HEK293 (cell line): ENCODE data around the gene IL17B.

Experiments used
- CTCF ChIA-PET: fragments of 350-600 bp; formaldehyde crosslinking; extraction: SDS; loops from one replicate; lab custom pipeline; 2021; ENCODE audit warnings: antibody characterized with exemption; lab: Yijun Ruan, JAX
- POLR2A ChIA-PET: fragments of 300-600 bp; formaldehyde crosslinking; extraction: SDS; loops from one replicate; lab custom pipeline; 2020; ENCODE audit warnings: antibody characterized with exemption, inconsistent platforms; lab: Yijun Ruan, JAX
- H3K27ac ChIP-seq: fragments of 200-500 bp; sonication (Bioruptor generic); 2 replicates; pipeline ENCODE4 v1.5.1; 2014; ENCODE audit warnings: low read depth, low read length, control low read depth, inconsistent platforms; ENCODE audit errors: extremely low read depth
- H3K36me3 ChIP-seq, 2 experiments: fragments of 200-500 bp in 1 of 2; sonication (Bioruptor generic) in 1 of 2; 1 replicate in 1 of 2; 2 replicates in 1 of 2; pipeline ENCODE4 v1.5.1; 2014 to 2017; ENCODE audit warnings: inconsistent platforms in 2 of 2, low read length in 2 of 2; ENCODE audit not compliant: control insufficient read depth in 2 of 2, insufficient read depth in 1 of 2
- H3K4me1 ChIP-seq: fragments of 200-500 bp; sonication (Bioruptor generic); 2 replicates; pipeline ENCODE4 v1.5.1; 2014; ENCODE audit warnings: mild to moderate bottlenecking, low read length, inconsistent platforms; ENCODE audit not compliant: control insufficient read depth, insufficient read depth
- H3K4me3 ChIP-seq: 2 replicates; pipeline ENCODE4 v1.5.1; 2011; ENCODE audit warnings: low read depth, mild to moderate bottlenecking, control low read depth, low read length, moderate library complexity
- H3K9me3 ChIP-seq: fragments of 200-500 bp; sonication (Bioruptor generic); 2 replicates; pipeline ENCODE4 v1.5.1; 2014; ENCODE audit warnings: low read depth, low read length, inconsistent platforms; ENCODE audit not compliant: control insufficient read depth, insufficient read depth
- BCL11B ChIP-seq: fragments of 450-650 bp; formaldehyde crosslinking; IDR thresholded peaks from 2 replicates; pipeline ENCODE4 v1.5.1; 2016; ENCODE audit warnings: low read depth, missing biosample characterization, missing genetic modification characterization
- SP7 ChIP-seq: fragments of 450-650 bp; formaldehyde crosslinking; IDR thresholded peaks from 2 replicates; pipeline ENCODE4 v1.5.1; 2016; ENCODE audit warnings: missing biosample characterization, missing genetic modification characterization
- TSHZ1 ChIP-seq: fragments of 450-650 bp; formaldehyde crosslinking; IDR thresholded peaks from 2 replicates; pipeline ENCODE4 v1.5.1; 2016; ENCODE audit warnings: missing biosample characterization, missing genetic modification characterization, borderline replicate concordance
- YY2 ChIP-seq: fragments of 450-650 bp; formaldehyde crosslinking; IDR thresholded peaks from 2 replicates; pipeline ENCODE4 v1.5.1; 2016; ENCODE audit warnings: missing biosample characterization, missing genetic modification characterization
- ZBTB49 ChIP-seq: fragments of 450-650 bp; formaldehyde crosslinking; IDR thresholded peaks from 2 replicates; pipeline ENCODE4 v1.5.1; 2016; ENCODE audit warnings: missing biosample characterization, missing genetic modification characterization, low read depth
- ZBTB7A ChIP-seq: fragments of 450-650 bp; formaldehyde crosslinking; IDR thresholded peaks from 2 replicates; pipeline ENCODE4 v1.5.1; 2016; ENCODE audit warnings: low read depth, missing biosample characterization, missing genetic modification characterization
- ZFP69B ChIP-seq: fragments of 450-650 bp; formaldehyde crosslinking; IDR thresholded peaks from 2 replicates; pipeline ENCODE4 v1.5.1; 2016; ENCODE audit warnings: missing biosample characterization, missing genetic modification characterization
- ZNF157 ChIP-seq: fragments of 450-650 bp; formaldehyde crosslinking; IDR thresholded peaks from 2 replicates; pipeline ENCODE4 v1.5.1; 2016; ENCODE audit warnings: missing biosample characterization, missing genetic modification characterization
- ZNF174 ChIP-seq: fragments of 450-650 bp; formaldehyde crosslinking; IDR thresholded peaks from 2 replicates; pipeline ENCODE4 v1.5.0; 2017; ENCODE audit warnings: missing biosample characterization, mild to moderate bottlenecking, missing genetic modification characterization
- ZNF175 ChIP-seq: fragments of 450-650 bp; formaldehyde crosslinking; IDR thresholded peaks from 2 replicates; pipeline ENCODE4 v1.5.1; 2016; ENCODE audit warnings: missing biosample characterization, missing genetic modification characterization
- ZNF248 ChIP-seq: fragments of 450-650 bp; formaldehyde crosslinking; IDR thresholded peaks from 2 replicates; pipeline ENCODE4 v1.5.1; 2017; ENCODE audit warnings: missing biosample characterization, missing genetic modification characterization
- ZNF341 ChIP-seq: fragments of 450-650 bp; formaldehyde crosslinking; IDR thresholded peaks from 2 replicates; pipeline ENCODE4; 2016; ENCODE audit warnings: low read depth, missing biosample characterization, missing genetic modification characterization
- ZNF501 ChIP-seq: fragments of 450-650 bp; formaldehyde crosslinking; IDR thresholded peaks from 2 replicates; pipeline ENCODE4 v1.5.1; 2016; ENCODE audit warnings: missing biosample characterization, missing genetic modification characterization
- ZNF560 ChIP-seq: fragments of 450-650 bp; formaldehyde crosslinking; IDR thresholded peaks from 2 replicates; pipeline ENCODE4 v1.5.1; 2017; ENCODE audit warnings: missing biosample characterization, missing genetic modification characterization, borderline replicate concordance
- ZNF660 ChIP-seq: fragments of 450-650 bp; IDR thresholded peaks from 2 replicates; pipeline ENCODE4 v1.5.1; 2018; ENCODE audit warnings: missing biosample characterization, mild to moderate bottlenecking, missing genetic modification characterization
- ZNF670 ChIP-seq: fragments of 450-650 bp; formaldehyde crosslinking; IDR thresholded peaks from 2 replicates; pipeline ENCODE4 v1.5.1; 2016; ENCODE audit warnings: missing biosample characterization, missing genetic modification characterization, low read depth
- ZNF704 ChIP-seq: fragments of 450-650 bp; formaldehyde crosslinking; IDR thresholded peaks from 2 replicates; pipeline ENCODE4 v1.5.1; 2016; ENCODE audit warnings: missing biosample characterization, missing genetic modification characterization
- ZNF76 ChIP-seq: fragments of 450-650 bp; formaldehyde crosslinking; IDR thresholded peaks from 2 replicates; pipeline ENCODE4; 2016; ENCODE audit warnings: low read depth, missing biosample characterization, missing genetic modification characterization, borderline replicate concordance
- ZNF768 ChIP-seq: fragments of 450-650 bp; formaldehyde crosslinking; IDR thresholded peaks from 2 replicates; pipeline ENCODE4 v1.5.1; 2018; ENCODE audit warnings: missing biosample characterization, mild to moderate bottlenecking, missing genetic modification characterization

The IL17B gene

GRCh38 chr5:149411738-149412519 is 32.8 kb upstream of the IL17B start:
- Histone ChIP-seq H3K4me1 (peaks cover 1% of the 10 kb centered on the region; the same call in 1 of the 2 replicates), H3K36me3 (no peaks in the 10 kb centered on the region), H3K9me3 (no peaks in the 10 kb centered on the region), H3K4me3 (no peak overlapping the region), H3K27ac (no peak overlapping the region)
- TF ChIP-seq SP7 (tag by site-specific recombination) (no peak), ZNF768 (tag by site-specific recombination) (peak; percentile 75), ZNF704 (tag by site-specific recombination) (no peak), ZBTB7A (tag by site-specific recombination) (no peak)
- POLR2A ChIA-PET, result interaction anchor here (0.6 kb wide), 2 partner anchors 63 to 90 kb away, joined by 5 to 6 read pairs; no protein-coding TSS in a partner anchor
- CTCF ChIA-PET, result interaction anchor here (0.6 to 4.4 kb wide), 5 partner anchors 10 to 664 kb away, joined by 3 to 17 read pairs (median 4); no protein-coding TSS in a partner anchor

GRCh38 chr5:149410721-149411432 is 31.8 kb upstream of the IL17B start:
- Histone ChIP-seq H3K4me1 (no peaks in the 10 kb centered on the region), H3K4me3 (no peak overlapping the region), H3K36me3 (no peaks in the 10 kb centered on the region), H3K9me3 (no peaks in the 10 kb centered on the region), H3K27ac (no peak overlapping the region)
- ChIA-PET POLR2A (interaction anchor here (0.6 kb wide), 1 partner anchor 64 kb away, joined by 6 read pairs; no protein-coding TSS in a partner anchor), CTCF (interaction anchor here (0.9 to 4.4 kb wide), 2 partner anchors 23 to 102 kb away, joined by 4 to 17 read pairs; no protein-coding TSS in a partner anchor)
- TF ChIP-seq BCL11B (tag by site-specific recombination), result no peak
- TF ChIP-seq ZFP69B (tag by site-specific recombination), result no peak
- TF ChIP-seq ZNF174, result no peak
- no peak for TF ChIP-seq ZNF175 (tag by site-specific recombination)
- no peak for TF ChIP-seq ZNF341 (tag by site-specific recombination)
- no peak for TF ChIP-seq ZNF501
- no peak for TF ChIP-seq ZNF660 (tag by site-specific recombination)
- TF ChIP-seq ZNF248 (tag by site-specific recombination), result no peak
- TF ChIP-seq ZNF76 (tag by site-specific recombination), result no peak
- TF ChIP-seq ZNF157 (tag by site-specific recombination), result no peak
- TF ChIP-seq ZBTB49 (tag by site-specific recombination), result no peak
- TF ChIP-seq ZNF670, result no peak
- TF ChIP-seq ZNF560 (tag by site-specific recombination), result no peak
- no peak for TF ChIP-seq YY2 (tag by site-specific recombination)
- TF ChIP-seq TSHZ1 (tag by site-specific recombination), result no peak
